Esophagus muscularis mucosa (tissue), 3 donors: ENCODE measurements around the gene SLC35G6.

Experiments used
- POLR2A ChIP-seq: fragments of 450-650 bp; IDR thresholded peaks from one replicate; pipeline ENCODE4 v1.6.1; 2017; ENCODE audit warnings: antibody characterized with exemption, moderate library complexity, mild to moderate bottlenecking, low read depth
- POLR2AphosphoS5 ChIP-seq, 2 donors: sonication (generic); formaldehyde crosslinking; IDR thresholded peaks; one replicate each; pipeline ENCODE4 v1.6.1; 2017; ENCODE audit warnings: antibody characterized with exemption in 2 of 2
- TF ChIP-seq, protein P1 (sequence below), 3 experiments: fragments of 200-600 bp in 2 of 3; fragments of 450-650 bp in 1 of 3; sonication (generic) in 2 of 3; IDR thresholded peaks; one replicate each; pipeline ENCODE4 v1.5.1; 2017 to 2019; ENCODE audit warnings: antibody characterized with exemption in 3 of 3, mild to moderate bottlenecking in 2 of 3, moderate library complexity in 1 of 3

- TF ChIP-seq, protein P1, sequence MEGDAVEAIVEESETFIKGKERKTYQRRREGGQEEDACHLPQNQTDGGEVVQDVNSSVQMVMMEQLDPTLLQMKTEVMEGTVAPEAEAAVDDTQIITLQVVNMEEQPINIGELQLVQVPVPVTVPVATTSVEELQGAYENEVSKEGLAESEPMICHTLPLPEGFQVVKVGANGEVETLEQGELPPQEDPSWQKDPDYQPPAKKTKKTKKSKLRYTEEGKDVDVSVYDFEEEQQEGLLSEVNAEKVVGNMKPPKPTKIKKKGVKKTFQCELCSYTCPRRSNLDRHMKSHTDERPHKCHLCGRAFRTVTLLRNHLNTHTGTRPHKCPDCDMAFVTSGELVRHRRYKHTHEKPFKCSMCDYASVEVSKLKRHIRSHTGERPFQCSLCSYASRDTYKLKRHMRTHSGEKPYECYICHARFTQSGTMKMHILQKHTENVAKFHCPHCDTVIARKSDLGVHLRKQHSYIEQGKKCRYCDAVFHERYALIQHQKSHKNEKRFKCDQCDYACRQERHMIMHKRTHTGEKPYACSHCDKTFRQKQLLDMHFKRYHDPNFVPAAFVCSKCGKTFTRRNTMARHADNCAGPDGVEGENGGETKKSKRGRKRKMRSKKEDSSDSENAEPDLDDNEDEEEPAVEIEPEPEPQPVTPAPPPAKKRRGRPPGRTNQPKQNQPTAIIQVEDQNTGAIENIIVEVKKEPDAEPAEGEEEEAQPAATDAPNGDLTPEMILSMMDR (IDR thresholded peaks at IDR 0.05), result no peak
- TF ChIP-seq POLR2AphosphoS5 (IDR thresholded peaks at IDR 0.05), result no peak
- no peak for TF ChIP-seq POLR2A
These were observed 22.3 kb downstream of the SLC35G6 start for GRCh38 chr17:7503521-7503920.
